Upper lobe of left lung (tissue), 4 donors: ENCODE data around the gene HBS1L.

Experiments used
- EP300 ChIP-seq, 4 donors: sonication (generic); formaldehyde crosslinking; IDR thresholded peaks; one replicate each; pipeline ENCODE4 v1.5.1; 2017; ENCODE audit warnings: antibody characterized with exemption in 4 of 4, control low read depth in 2 of 4
- POLR2A ChIP-seq, 4 donors: fragments of 450-650 bp; IDR thresholded peaks; one replicate each; pipeline ENCODE4 v1.5.1; 2016 to 2017; ENCODE audit warnings: antibody characterized with exemption in 4 of 4, mild to moderate bottlenecking in 2 of 4
- POLR2AphosphoS5 ChIP-seq, 2 donors: sonication (generic); formaldehyde crosslinking; IDR thresholded peaks; one replicate each; pipeline ENCODE4 v1.5.1; 2017; ENCODE audit warnings: antibody characterized with exemption in 2 of 2
- TF ChIP-seq, protein P1 (sequence below), 6 experiments: fragments of 450-650 bp in 4 of 6; fragments of 200-600 bp in 2 of 6; sonication (generic) in 2 of 6; IDR thresholded peaks; one replicate each; pipeline ENCODE4 v1.5.1; 2016 to 2019; ENCODE audit warnings: antibody characterized with exemption in 6 of 6

DNA sequence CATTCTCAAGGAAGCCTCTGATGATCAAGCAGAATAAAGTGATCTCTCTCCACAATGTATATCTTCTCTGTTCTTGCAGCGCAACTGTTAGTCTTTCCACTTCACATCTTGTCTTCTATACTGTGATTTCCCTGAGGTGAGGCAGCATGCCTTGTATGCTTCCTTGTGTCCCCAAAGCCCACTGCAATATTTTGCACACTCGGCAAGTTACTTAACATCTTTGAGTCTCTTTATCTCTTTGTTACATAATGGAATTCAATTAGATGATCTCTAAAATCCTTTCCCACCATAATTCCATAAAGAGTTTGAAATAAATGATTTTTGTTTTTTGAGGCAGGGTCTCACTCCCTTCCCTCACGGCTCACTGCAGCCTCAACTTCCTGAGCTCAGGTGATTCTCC lies 64.4 kb downstream of the HBS1L start:
- TF ChIP-seq, protein P1, sequence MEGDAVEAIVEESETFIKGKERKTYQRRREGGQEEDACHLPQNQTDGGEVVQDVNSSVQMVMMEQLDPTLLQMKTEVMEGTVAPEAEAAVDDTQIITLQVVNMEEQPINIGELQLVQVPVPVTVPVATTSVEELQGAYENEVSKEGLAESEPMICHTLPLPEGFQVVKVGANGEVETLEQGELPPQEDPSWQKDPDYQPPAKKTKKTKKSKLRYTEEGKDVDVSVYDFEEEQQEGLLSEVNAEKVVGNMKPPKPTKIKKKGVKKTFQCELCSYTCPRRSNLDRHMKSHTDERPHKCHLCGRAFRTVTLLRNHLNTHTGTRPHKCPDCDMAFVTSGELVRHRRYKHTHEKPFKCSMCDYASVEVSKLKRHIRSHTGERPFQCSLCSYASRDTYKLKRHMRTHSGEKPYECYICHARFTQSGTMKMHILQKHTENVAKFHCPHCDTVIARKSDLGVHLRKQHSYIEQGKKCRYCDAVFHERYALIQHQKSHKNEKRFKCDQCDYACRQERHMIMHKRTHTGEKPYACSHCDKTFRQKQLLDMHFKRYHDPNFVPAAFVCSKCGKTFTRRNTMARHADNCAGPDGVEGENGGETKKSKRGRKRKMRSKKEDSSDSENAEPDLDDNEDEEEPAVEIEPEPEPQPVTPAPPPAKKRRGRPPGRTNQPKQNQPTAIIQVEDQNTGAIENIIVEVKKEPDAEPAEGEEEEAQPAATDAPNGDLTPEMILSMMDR (IDR thresholded peaks at IDR 0.05): no peak
- TF ChIP-seq POLR2A (IDR thresholded peaks at IDR 0.05): no peak
- no peak for TF ChIP-seq POLR2AphosphoS5 (IDR thresholded peaks at IDR 0.05)
- TF ChIP-seq EP300 (IDR thresholded peaks at IDR 0.05): no peak
